Measurements from ENCODE around the gene PTGES3L. TPM values are rescaled to one million over a fixed set of nuclear protein-coding genes. Genes with fewer than 3 reads are reported as not detected.

Gene PTGES3L
- total and polyA plus RNA-seq, 2 of the 13 experiments (the other 11 are each of a cell fraction or from before 2014, with no cell fraction given) = 1.2 to 2.9 TPM

- H3K27ac ChIP-seq (ENCODE audit: extremely low read length, insufficient read depth, low read length) = no peak overlapping the region
- peaks cover 23% of the 10 kb centered on the region for H3K4me1 ChIP-seq (ENCODE audit: insufficient read depth, low read length)
- ChIA-PET POLR2A (interaction anchor here (1.7 kb wide), 1 partner anchor 31 kb away, joined by 14 read pairs; the partner anchor contains the start of gene RPL27), CTCF (ENCODE audit: low intra/inter-chr PET ratio, low total read pairs) (no interaction called here)
- peak; percentile 75 for TF ChIP-seq ZNF770 (CRISPR knock-in tag; IDR thresholded peaks at IDR 0.05)
- TF ChIP-seq TBX3 (IDR thresholded peaks at IDR 0.05; ENCODE audit: borderline replicate concordance) = peak; percentile 96
- no peak for TF ChIP-seq HDAC1 (CRISPR knock-in tag; IDR thresholded peaks at IDR 0.05)
- no peak for TF ChIP-seq ZNF775 (CRISPR knock-in tag; IDR thresholded peaks at IDR 0.05; ENCODE audit: borderline replicate concordance)
- TF ChIP-seq ZFP36 (IDR thresholded peaks at IDR 0.05; ENCODE audit: borderline replicate concordance, low read depth, low read length, partially characterized antibody) = peak; percentile 22
- 0 out of 2 replicates have a peak, but pooled peaks have one; percentile 31 for TF ChIP-seq FOXA1 (IDR thresholded peaks at IDR 0.05)
- TF ChIP-seq FOXA1 (CRISPR knock-in tag; IDR thresholded peaks at IDR 0.05) = no peak
- no peak for TF ChIP-seq ZNF709 (CRISPR knock-in tag; IDR thresholded peaks at IDR 0.05)
- TF ChIP-seq, protein P1, sequence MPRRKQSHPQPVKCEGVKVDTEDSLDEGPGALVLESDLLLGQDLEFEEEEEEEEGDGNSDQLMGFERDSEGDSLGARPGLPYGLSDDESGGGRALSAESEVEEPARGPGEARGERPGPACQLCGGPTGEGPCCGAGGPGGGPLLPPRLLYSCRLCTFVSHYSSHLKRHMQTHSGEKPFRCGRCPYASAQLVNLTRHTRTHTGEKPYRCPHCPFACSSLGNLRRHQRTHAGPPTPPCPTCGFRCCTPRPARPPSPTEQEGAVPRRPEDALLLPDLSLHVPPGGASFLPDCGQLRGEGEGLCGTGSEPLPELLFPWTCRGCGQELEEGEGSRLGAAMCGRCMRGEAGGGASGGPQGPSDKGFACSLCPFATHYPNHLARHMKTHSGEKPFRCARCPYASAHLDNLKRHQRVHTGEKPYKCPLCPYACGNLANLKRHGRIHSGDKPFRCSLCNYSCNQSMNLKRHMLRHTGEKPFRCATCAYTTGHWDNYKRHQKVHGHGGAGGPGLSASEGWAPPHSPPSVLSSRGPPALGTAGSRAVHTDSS (CRISPR knock-in tag; conservative IDR thresholded peaks at IDR 0.05) = no peak
- TF ChIP-seq CHD4 (IDR thresholded peaks at IDR 0.05; ENCODE audit: borderline replicate concordance, low read length) = peak; percentile 13; the same call in 1 of the 2 replicates
- no peak for TF ChIP-seq ARID3A (IDR thresholded peaks at IDR 0.05; ENCODE audit: low read depth, low read length)
- 0 out of 2 replicates have a peak, but pooled peaks have one; percentile 40 for TF ChIP-seq NFIC (IDR thresholded peaks at IDR 0.05; ENCODE audit: low read length)
- no peaks in the 10 kb centered on the region for H3K36me3 ChIP-seq (replicated peaks in 1 of 2; ENCODE audit: control insufficient read depth in 1 of 2, insufficient read depth in 2 of 2, low read length in 2 of 2)
- no peak overlapping the region for H3K4me2 ChIP-seq (ENCODE audit: low read depth, low read length)
- no peaks in the 10 kb centered on the region for H4K20me1 ChIP-seq (ENCODE audit: insufficient read depth, low read length)
- H3K9me3 ChIP-seq (ENCODE audit: low read length) = no peaks in the 10 kb centered on the region
- 35% methylated on average over 1 of the region's 1 CpG for WGBS (ENCODE audit: low lambda C conversion rate)
- intact Hi-C loops (cut with micrococcal nuclease; ENCODE audit: unreplicated experiment) = no loop called here
- BruUV-seq (replicated peaks) = no TSS peak
- peak; percentile 14; the same call in 1 of the 3 replicates for ATAC-seq
- no peak overlapping the region for H2AFZ ChIP-seq (ENCODE audit: low read length)
- no peaks in the 10 kb centered on the region for H3K27me3 ChIP-seq (ENCODE audit: control insufficient read depth in 1 of 2, insufficient read depth in 2 of 2, low read length in 2 of 2)
- in situ Hi-C loops (cut with HindIII; ENCODE audit: extremely low pct_ligation_motif_present, low pct_unique_long_range_greater_than_20kb) = loop anchor here (10.0 kb wide), 1 partner anchor 63 kb away; the partner anchor contains the start of gene G6PC1
- no peak overlapping the region for H3K4me3 ChIP-seq (replicated peaks in 1 of 3; ENCODE audit: insufficient read depth in 1 of 3, low read depth in 2 of 3, low read length in 3 of 3)
- FAIRE-seq = no peak
- no peaks in the 10 kb centered on the region for H3K79me2 ChIP-seq (ENCODE audit: insufficient read depth, low read length)
- peak; percentile 44 for DNase-seq (ENCODE audit: low spot score)
- no peak overlapping the region for H3K9ac ChIP-seq (ENCODE audit: insufficient read depth, low read depth, low read length)
Measured at GRCh38 chr17:42967925-42968324, 12.0 kb downstream of the PTGES3L start.

Data from HepG2 (cell line).